Keratinocyte (primary cell): ENCODE results near the gene SPRN. TPM values are rescaled to one million over a fixed set of nuclear protein-coding genes. Genes with fewer than 3 reads are reported as not detected.

Source experiments
- DNase-seq: peaks from one replicate; pipeline ENCODE4 v3.0.0-alpha.2; 2011; ENCODE audit warnings: low read depth, missing footprints, low spot score
- FAIRE-seq: peaks from 2 replicates; lab custom pipeline; 2011; peaks lifted over from hg19 to GRCh38; lab: Jason Lieb, UNC
- H2AFZ ChIP-seq: 2 replicates; pipeline ENCODE4 v1.6.0; 2012; ENCODE audit warnings: low read length, control low read depth, inconsistent platforms; ENCODE audit not compliant: control insufficient read depth
- H3K27ac ChIP-seq: 2 replicates; pipeline ENCODE4 v1.5.1; 2011; ENCODE audit warnings: low read length; ENCODE audit not compliant: control insufficient read depth, insufficient read depth
- H3K27me3 ChIP-seq: 3 replicates; pipeline ENCODE4 v1.6.0; 2011; ENCODE audit warnings: low read length; ENCODE audit not compliant: control insufficient read depth, insufficient read depth; ENCODE audit errors: extremely low read depth
- H3K36me3 ChIP-seq, 2 experiments: 2 replicates in 1 of 2; 3 replicates in 1 of 2; pipeline ENCODE4 v1.5.1; 2011; ENCODE audit warnings: low read length in 2 of 2, mild to moderate bottlenecking in 1 of 2; ENCODE audit not compliant: control insufficient read depth in 2 of 2, insufficient read depth in 2 of 2; ENCODE audit errors: extremely low read depth in 1 of 2
- H3K4me1 ChIP-seq: 3 replicates; pipeline ENCODE4 v1.5.1; 2011; ENCODE audit warnings: low read length; ENCODE audit not compliant: control insufficient read depth, insufficient read depth; ENCODE audit errors: extremely low read depth
- H3K4me2 ChIP-seq: 3 replicates; pipeline ENCODE4 v1.6.0; 2011; ENCODE audit warnings: low read depth, low read length; ENCODE audit not compliant: control insufficient read depth, insufficient read depth; ENCODE audit errors: extremely low read depth
- H3K4me3 ChIP-seq, 3 experiments: fragments of 200-600 bp in 1 of 3; sonication (generic) in 1 of 3; 2 replicates in 2 of 3; 3 replicates in 1 of 3; pipeline ENCODE4 v1.5.1; 2011 to 2016; ENCODE audit warnings: low read length in 3 of 3, mild to moderate bottlenecking in 3 of 3, control low read depth in 2 of 3, inconsistent platforms in 1 of 3, low read depth in 1 of 3, mixed read lengths in 1 of 3, mixed run types in 1 of 3, moderate library complexity in 1 of 3; ENCODE audit not compliant: control insufficient read depth in 2 of 3, insufficient read depth in 2 of 3; ENCODE audit errors: extremely low read depth in 1 of 3
- H3K79me2 ChIP-seq: 2 replicates; pipeline ENCODE4 v1.6.0; 2012; ENCODE audit warnings: low read length; ENCODE audit not compliant: control insufficient read depth, insufficient read depth
- H3K9ac ChIP-seq: 3 replicates; pipeline ENCODE4 v1.6.0; 2011; ENCODE audit warnings: low read length; ENCODE audit not compliant: control insufficient read depth, insufficient read depth; ENCODE audit errors: extremely low read depth
- H3K9me1 ChIP-seq: 3 replicates; pipeline ENCODE4 v1.6.0; 2011; ENCODE audit warnings: low read length; ENCODE audit not compliant: control insufficient read depth, insufficient read depth; ENCODE audit errors: extremely low read depth
- H3K9me3 ChIP-seq: 2 replicates; pipeline ENCODE4 v1.5.1; 2012; ENCODE audit warnings: low read depth, low read length; ENCODE audit not compliant: control insufficient read depth
- H4K20me1 ChIP-seq: 3 replicates; pipeline ENCODE4 v1.6.0; 2011; ENCODE audit warnings: low read length; ENCODE audit not compliant: control insufficient read depth, insufficient read depth; ENCODE audit errors: extremely low read depth
- CTCF ChIP-seq, 3 experiments: IDR thresholded peaks in 1 of 3; conservative IDR thresholded peaks in 1 of 3; optimal IDR thresholded peaks in 1 of 3; 2 replicates in 2 of 3; 3 replicates in 1 of 3; pipeline versions ENCODE3 to v1.5.1; 2011; ENCODE audit warnings: low read length in 3 of 3, mild to moderate bottlenecking in 3 of 3, moderate library complexity in 2 of 3, control low read depth in 1 of 3, inconsistent platforms in 1 of 3; ENCODE audit not compliant: insufficient read depth in 2 of 3; ENCODE audit errors: extremely low read depth in 1 of 3
- EZH2 ChIP-seq: IDR thresholded peaks from one replicate; pipeline ENCODE4 v1.6.1; 2012; ENCODE audit warnings: inconsistent platforms, mild to moderate bottlenecking, low read length, moderate library complexity
- dilution Hi-C: fragments of 300-500 bp; cut with MboI; formaldehyde crosslinking; loops from one replicate; pipeline ENCODE4 v1.7.0; 2020; ENCODE audit warnings: low sequenced_read_pairs; ENCODE audit not compliant: extremely low pct_ligation_motif_present
- polyA plus RNA-seq, 5 experiments: library from polyadenylated mRNA; depleted of rRNA in 3 of 5; stranded (reverse) in 3 of 5; stranded (forward) in 1 of 5; unstranded in 1 of 5; fragments of >200 nt; gene quantifications; 1 replicate in 1 of 5; 2 replicates in 3 of 5; 3 replicates in 1 of 5; pipeline versions ENCODE4 v1.2.1 to v1.2.3, GENCODE V29; 2011 to 2012; ENCODE audit warnings: missing spikeins in 2 of 5, low read depth in 1 of 5, low replicate concordance in 1 of 5

Gene SPRN
- polyA plus RNA-seq, 1 donor (not counting 4 experiments of a cell fraction or from before 2014, with no cell fraction given): 0.01 TPM

GRCh38 chr10:133422223-133422806 lies 2.1 kb downstream of the SPRN start:
- no peak for DNase-seq
- Histone ChIP-seq H3K4me1 (no peaks in the 10 kb centered on the region), H3K79me2 (no peaks in the 10 kb centered on the region), H3K9ac (no peak overlapping the region), H3K4me3 (no peak overlapping the region), H3K4me2 (no peak overlapping the region), H4K20me1 (peaks cover 11% of the 10 kb centered on the region), H3K27ac (no peak overlapping the region), H3K9me1 (peaks cover 2% of the 10 kb centered on the region), H3K27me3 (peaks cover 10% of the 10 kb centered on the region), H3K36me3 (peaks cover 14% of the 10 kb centered on the region in 2 experiments), H3K9me3 (no peaks in the 10 kb centered on the region), H2AFZ (no peak overlapping the region)
- FAIRE-seq: no peak
- TF ChIP-seq CTCF (optimal IDR thresholded peaks at IDR 0.05 in 1 of 3, IDR thresholded peaks at IDR 0.05 in 1 of 3, conservative IDR thresholded peaks at IDR 0.05 in 1 of 3; ENCODE audit: extremely low read depth in 1 of 3, insufficient read depth in 2 of 3, low read length in 3 of 3) (no peak), EZH2 (no peak)
- dilution Hi-C loops: no loop called here

DNA sequence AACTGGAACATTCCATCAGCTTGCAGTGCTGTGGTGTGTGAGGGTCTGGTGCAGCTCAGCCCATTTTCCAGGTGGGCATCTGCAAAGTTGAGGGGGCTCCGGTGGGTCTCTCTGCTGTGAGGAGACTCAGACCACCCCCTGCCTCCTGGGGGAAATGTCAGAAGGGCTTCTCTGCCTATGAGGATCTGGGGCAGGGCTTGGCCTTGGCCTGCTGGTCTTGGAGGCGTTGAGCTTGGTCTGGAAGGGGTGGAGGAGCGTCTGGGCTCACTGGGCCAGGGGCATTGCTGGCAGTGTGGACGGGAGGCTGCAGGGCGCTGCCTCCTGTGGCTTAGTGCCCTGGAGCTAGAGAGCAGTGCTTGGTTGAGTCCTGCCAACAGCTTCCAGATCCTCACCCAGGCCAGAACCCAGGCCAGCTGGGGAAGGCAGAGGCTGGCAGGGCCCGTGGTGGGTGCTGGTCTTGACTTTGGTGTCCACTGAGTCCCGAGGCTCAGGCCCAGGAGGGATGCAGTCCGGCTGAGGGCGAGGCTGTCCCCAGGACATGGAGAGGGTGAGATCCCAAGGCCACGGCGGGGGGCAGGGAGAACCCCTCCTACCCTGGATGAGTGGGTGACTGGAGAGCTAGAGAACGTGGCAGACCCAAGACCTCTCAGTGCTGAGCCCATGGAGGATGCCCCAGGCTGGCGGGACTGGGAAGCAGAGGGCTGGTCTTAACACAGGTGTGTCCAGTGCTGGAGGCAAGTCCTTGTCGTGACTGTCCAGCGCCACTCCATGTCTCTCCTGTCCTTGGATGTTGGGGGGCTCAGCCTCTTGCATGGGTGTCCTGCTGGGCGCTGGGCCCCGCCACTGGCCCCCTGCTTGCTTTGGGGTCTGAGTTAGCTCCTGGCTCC lies 2.8 kb downstream of the SPRN start:
- Histone ChIP-seq H3K9me1 (peaks cover 2% of the 10 kb centered on the region), H2AFZ (no peak overlapping the region), H3K4me2 (no peak overlapping the region), H3K27me3 (peaks cover 10% of the 10 kb centered on the region), H4K20me1 (peaks cover 11% of the 10 kb centered on the region), H3K9ac (no peak overlapping the region), H3K79me2 (no peaks in the 10 kb centered on the region), H3K27ac (no peak overlapping the region), H3K4me1 (no peaks in the 10 kb centered on the region), H3K9me3 (no peaks in the 10 kb centered on the region), H3K36me3 (peaks cover 14% of the 10 kb centered on the region in 2 experiments), H3K4me3 (no peak overlapping the region)
- FAIRE-seq: no peak
- dilution Hi-C loops: no loop called here
- TF ChIP-seq EZH2 (no peak), CTCF (optimal IDR thresholded peaks at IDR 0.05 in 1 of 3, IDR thresholded peaks at IDR 0.05 in 1 of 3, conservative IDR thresholded peaks at IDR 0.05 in 1 of 3; ENCODE audit: extremely low read depth in 1 of 3, insufficient read depth in 2 of 3, low read length in 3 of 3) (no peak)
- no peak for DNase-seq
